T-helper 1 cell (primary cell): ENCODE results near the gene SLC12A2.

Experiments
- DNase-seq, 5 donors: peaks; one replicate each; pipeline ENCODE4 v3.0.0-alpha.2; 2012 to 2020

The SLC12A2 gene

DNA sequence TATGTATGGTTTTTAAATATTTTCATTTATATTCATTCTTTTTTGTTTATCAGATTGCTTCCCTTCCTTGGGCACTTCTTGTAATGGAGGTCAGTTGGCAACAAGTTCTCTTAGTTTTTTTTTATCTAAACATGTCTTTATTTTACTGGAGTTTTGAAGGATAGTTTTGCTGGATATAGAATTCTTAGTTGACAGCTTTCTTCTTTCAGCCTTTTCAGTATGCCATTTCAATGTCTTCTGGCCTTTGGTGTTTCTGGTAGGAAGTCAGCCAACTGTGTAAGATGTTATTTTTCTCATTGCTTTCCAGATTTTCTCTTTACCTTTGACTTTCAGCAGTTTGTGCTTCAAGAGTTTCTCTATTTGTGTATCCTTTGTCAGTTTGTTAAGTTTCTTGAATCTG lies 14.2 kb downstream of the SLC12A2 start:
- DNase-seq: no peak

- DNase-seq: no peak
These were observed 16.4 kb downstream of the SLC12A2 start for GRCh38 chr5:128099944-128100343.

DNA sequence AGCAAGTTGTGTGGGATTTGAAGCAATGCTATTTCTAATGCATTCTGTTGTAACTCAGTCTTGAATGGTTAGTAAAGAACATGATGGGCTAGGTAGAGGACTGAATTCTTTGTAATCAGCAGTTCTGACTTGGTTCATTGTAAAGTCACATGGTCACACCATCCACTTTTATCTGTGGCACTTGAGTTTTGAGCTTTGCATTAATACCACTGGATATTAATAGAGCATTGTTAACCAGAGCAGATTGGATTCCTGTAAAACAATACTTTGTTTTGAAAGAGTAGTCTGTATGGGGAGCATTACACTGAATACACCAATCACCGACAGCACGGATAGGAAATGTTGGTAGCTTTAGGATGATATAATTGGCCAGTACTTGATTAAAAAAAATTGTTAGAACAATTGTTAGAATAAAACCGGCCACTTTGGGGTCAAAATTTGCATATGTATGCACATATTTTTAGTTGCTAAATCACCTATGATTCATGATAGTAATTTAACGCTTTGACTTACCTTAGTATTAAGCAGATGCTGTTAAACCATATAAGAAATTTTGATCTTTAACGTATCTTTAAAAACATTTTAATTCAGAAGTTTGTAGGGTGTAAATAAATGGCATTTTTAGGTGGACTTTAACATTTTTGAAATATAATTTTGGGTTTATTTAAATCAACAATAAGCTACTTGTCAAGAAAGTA lies 17.4 kb downstream of the SLC12A2 start:
- no peak for DNase-seq

- no peak for DNase-seq
These were observed 18.1 kb downstream of the SLC12A2 start for GRCh38 chr5:128101676-128102075.

- DNase-seq: no peak
These were observed 21.6 kb downstream of the SLC12A2 start for GRCh38 chr5:128105203-128105602.

DNA sequence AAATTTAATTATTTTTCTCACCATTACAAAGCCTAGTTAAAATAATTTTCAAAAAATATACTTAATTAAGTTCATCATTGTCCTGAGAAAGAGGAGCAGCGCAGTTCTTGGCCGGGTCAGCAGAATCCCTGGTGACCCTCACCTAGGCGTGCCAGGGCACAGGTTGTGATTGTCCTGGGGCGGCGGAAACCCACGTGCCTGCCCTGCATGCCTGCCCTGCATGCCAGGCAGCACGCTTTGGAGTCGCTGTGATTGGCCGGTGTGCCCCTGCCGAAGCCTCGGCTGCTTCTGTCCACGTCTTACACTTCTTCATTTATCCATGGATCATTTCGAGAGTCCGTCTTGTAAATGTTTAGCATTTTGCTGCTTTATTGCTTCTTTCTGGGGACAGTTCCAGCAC lies 25.6 kb downstream of the SLC12A2 start:
- no peak for DNase-seq

- no peak for DNase-seq
These were observed 26.2 kb downstream of the SLC12A2 start for GRCh38 chr5:128109766-128110165.

- DNase-seq: no peak
These were observed 28.4 kb downstream of the SLC12A2 start for GRCh38 chr5:128111818-128112448.

- DNase-seq: no peak
These were observed 32.9 kb downstream of the SLC12A2 start for GRCh38 chr5:128116445-128116844.

GRCh38 chr5:128118214-128118613 lies 34.6 kb downstream of the SLC12A2 start:
- DNase-seq: no peak

GRCh38 chr5:128121651-128122050 lies 38.1 kb downstream of the SLC12A2 start:
- DNase-seq: no peak

DNA sequence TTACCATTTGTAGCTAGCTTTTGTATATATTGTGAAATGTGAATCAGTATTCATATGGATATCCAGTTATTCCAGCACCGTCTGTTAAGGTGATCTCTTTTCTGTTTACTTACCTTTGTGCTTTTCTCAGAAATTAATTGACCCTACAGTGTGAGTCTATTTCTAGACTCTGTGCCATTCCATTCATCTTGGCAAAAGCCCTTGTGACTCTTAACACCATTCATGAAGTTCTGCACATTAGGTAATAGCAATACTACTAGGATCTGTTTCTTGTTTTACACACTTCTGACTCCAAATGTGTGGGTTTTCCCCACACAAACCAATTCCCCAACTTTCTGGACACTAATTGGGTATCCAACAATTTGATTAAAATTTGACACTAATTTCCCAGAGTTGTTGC lies 40.4 kb downstream of the SLC12A2 start:
- no peak for DNase-seq

DNA sequence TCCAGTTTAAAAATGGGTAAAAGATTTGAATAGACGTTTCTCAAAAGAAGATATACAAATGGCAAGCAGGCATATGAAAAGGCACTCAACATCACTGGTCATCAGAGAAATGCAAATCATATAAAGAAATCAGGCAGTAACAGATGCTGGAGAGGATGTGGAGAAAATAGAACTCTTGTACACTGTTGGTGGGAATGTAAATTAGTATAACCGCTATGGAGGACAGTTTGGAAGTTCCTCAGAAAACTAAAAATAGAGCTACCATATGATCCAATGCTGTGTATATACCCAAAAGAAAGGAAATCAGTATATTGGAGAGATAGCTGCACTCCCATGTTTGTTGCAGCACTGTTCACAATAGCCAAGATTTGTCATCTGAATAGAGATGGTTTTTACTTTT lies 42.7 kb downstream of the SLC12A2 start:
- DNase-seq: no peak

DNA sequence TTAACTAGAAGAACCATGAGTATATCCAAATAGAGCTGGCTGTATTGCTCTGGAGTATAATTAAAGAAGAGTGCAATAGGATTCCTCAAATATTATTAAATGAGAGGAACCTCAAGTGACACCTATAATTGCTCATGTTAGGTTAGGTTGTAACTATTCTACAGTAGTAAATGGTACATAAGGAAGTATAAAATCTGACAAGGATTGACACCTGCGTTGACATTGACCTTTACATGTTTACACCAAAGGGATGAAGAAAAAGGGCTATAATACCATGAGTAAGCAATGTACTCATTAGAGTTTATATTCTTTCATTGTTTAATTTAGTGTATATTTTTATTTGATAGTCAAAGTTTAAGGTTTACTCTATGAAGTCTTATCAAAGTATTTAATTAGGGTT lies 48.9 kb downstream of the SLC12A2 start:
- no peak for DNase-seq

GRCh38 chr5:128135286-128135685 lies 51.7 kb downstream of the SLC12A2 start:
- DNase-seq: no peak

DNA sequence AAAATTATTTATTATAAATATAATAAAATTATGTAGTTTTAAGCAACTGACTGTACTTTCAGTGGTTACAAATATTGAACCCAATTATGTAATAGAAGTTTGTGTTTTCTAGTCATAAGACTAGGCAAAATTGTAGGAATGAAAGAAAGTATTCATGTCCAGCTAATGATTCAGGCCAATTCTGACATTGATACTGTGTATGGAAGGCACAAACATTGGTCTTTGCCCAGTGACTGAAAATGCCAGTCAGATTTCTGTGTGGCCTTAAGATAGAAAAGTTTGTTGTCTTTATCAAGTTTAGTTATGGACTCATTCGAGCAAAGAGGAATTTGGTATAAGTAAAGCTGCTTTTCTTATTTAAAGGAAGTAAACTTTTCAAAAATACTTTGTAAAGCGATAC lies 60.3 kb downstream of the SLC12A2 start:
- DNase-seq: no peak

- DNase-seq: no peak
These were observed 60.9 kb downstream of the SLC12A2 start for GRCh38 chr5:128144491-128144890.

GRCh38 chr5:128146671-128147070 lies 63.1 kb downstream of the SLC12A2 start:
- DNase-seq: no peak

DNA sequence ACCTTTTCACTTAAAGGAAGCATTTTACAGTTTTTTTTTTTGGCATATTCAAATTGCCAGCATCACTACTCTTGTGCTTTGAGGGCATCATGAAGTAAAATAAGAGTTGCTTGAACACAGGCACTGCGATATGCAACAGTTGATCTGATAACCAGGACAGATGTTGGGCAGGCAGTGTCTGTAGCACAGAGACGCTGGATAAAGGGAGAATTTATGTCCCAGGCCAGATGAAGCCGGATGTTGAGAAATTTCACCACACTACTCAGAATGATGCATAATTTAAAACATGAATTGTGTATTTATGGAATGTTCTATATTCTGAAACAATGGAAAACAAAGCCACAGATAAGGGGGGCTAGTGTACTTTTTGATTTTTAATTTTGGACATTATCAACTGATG lies 71.4 kb downstream of the SLC12A2 start:
- DNase-seq: no peak

DNA sequence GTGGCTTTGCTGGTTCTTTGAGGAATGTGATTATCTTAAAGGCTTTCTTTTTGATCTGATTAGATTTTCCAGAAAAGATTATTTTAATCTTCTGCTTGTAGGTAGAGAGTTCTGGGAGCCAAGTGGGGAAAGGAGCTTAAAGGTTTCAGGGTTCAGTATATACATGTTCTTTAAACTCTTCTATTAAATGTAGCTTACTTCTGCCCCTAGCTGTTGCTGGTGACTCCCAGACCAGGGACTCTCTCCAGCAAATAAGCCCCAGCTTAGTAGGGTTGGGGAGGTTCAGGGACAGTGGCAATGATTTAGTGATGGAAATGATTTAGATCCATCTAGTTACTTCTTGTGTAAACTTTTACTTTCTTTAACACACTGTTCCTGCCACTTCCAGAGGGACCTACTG lies 72.2 kb downstream of the SLC12A2 start:
- no peak for DNase-seq

GRCh38 chr5:128156521-128156920 lies 73.0 kb downstream of the SLC12A2 start:
- DNase-seq: no peak

DNA sequence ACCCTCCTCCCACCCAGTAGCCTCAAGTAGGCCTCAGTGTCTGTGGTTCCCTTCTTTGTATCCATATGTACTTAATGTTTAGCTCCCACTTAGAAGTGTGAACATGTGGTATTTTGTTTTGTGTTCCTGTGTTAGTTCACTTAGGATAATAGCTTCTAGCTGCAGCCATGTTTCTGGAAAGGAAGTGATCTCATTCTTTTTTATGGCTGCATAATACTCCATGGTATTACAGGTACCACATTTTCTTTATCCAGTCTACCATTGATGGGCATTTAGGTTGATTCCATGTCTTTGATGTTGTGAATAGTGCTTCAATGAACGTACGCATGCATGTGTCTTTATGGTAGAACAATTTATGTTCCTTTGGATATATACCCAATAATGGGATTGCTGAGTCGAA lies 74.8 kb downstream of the SLC12A2 start:
- DNase-seq: no peak

GRCh38 chr5:128163991-128164390 lies 80.4 kb downstream of the SLC12A2 start:
- DNase-seq: no peak

GRCh38 chr5:128169401-128170017 lies 85.9 kb downstream of the SLC12A2 start:
- DNase-seq: no peak
